Upper lobe of left lung (tissue), 4 donors: ENCODE data around the gene LRGUK.

Experiments used
- CTCF ChIP-seq, 6 experiments: fragments of 450-650 bp in 4 of 6; fragments of 200-600 bp in 2 of 6; sonication (generic) in 2 of 6; IDR thresholded peaks; one replicate each; pipeline ENCODE4 v1.5.1; 2016 to 2019; ENCODE audit warnings: antibody characterized with exemption in 6 of 6
- POLR2A ChIP-seq, 4 donors: fragments of 450-650 bp; IDR thresholded peaks; one replicate each; pipeline ENCODE4 v1.5.1; 2016 to 2017; ENCODE audit warnings: antibody characterized with exemption in 4 of 4, mild to moderate bottlenecking in 2 of 4
- POLR2AphosphoS5 ChIP-seq, 2 donors: sonication (generic); formaldehyde crosslinking; IDR thresholded peaks; one replicate each; pipeline ENCODE4 v1.5.1; 2017; ENCODE audit warnings: antibody characterized with exemption in 2 of 2

DNA sequence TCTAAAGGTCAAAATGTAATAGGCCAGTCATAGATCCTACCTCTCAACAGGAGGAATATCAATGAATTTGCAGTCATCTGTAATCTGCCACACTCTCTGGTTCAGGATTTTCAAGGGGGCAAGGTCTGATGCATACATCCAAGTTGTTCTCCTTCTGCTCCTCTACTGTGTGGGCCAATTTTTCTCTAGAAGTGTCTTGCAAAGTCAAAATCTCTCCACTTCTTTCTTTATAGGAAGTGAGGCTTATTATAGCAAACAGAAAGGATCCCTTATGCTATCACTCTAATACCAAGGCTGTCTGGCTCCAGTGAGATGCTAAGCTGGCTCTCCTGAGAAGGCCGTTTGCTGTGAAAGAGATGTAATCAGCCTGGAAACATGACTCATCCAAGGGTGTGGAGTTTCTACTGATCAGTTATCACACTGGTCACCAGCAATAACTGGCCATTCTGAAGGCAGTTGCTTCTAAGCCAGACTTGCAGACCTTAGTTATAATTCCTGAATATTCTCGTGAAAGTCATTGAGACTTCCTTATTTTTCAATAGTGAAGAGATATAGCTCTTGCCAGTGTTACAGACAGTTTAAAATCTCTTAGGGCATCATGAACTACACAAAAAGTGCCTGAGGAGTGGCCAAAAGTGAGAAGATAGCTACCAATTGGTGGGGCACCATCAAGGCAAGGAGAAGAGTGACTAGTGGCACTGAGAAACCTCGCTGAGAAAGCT lies 43.2 kb upstream of the LRGUK start:
- TF ChIP-seq CTCF (IDR thresholded peaks at IDR 0.05): no peak
- no peak for TF ChIP-seq POLR2AphosphoS5 (IDR thresholded peaks at IDR 0.05)
- TF ChIP-seq POLR2A (IDR thresholded peaks at IDR 0.05): no peak
